Gastroesophageal sphincter (tissue), 4 donors: ENCODE results near the gene CRYL1. TPM values are rescaled to one million over a fixed set of nuclear protein-coding genes. Genes with fewer than 3 reads are reported as not detected.

Experiments
- ATAC-seq: fragments of 150-250 bp; one replicate; pipeline ENCODE4 v1.9.1; 2016; ENCODE audit warnings: mild to moderate bottlenecking, moderate library complexity
- H3K27ac ChIP-seq, 4 donors: fragments of 200-600 bp; sonication (generic) in 3 of 4; 1 replicate in 3 of 4; 2 replicates in 1 of 4; pipeline ENCODE4 v1.5.1; 2016 to 2019
- H3K27me3 ChIP-seq: fragments of 200-600 bp; sonication (generic); one replicate; pipeline ENCODE4 v1.5.1; 2019
- H3K36me3 ChIP-seq, 2 donors: fragments of 200-600 bp; sonication (generic); one replicate each; pipeline ENCODE4 v1.5.1; 2019; ENCODE audit warnings: control low read depth in 1 of 2
- H3K4me1 ChIP-seq, 3 donors: fragments of 200-600 bp; sonication (generic); 1 replicate in 2 of 3; 2 replicates in 1 of 3; pipeline ENCODE4 v1.5.1; 2016 to 2019; ENCODE audit warnings: control low read depth in 2 of 3
- H3K4me3 ChIP-seq, 2 donors: fragments of 200-600 bp; sonication (generic); one replicate each; pipeline ENCODE4 v1.5.1; 2019; ENCODE audit warnings: mild to moderate bottlenecking in 1 of 2, moderate library complexity in 1 of 2
- H3K9me3 ChIP-seq, 3 donors: fragments of 200-600 bp; sonication (generic); one replicate each; pipeline ENCODE4 v1.5.1; 2017 to 2019; ENCODE audit warnings: control low read depth in 2 of 3
- CTCF ChIP-seq, 4 experiments: fragments of 200-600 bp in 2 of 4; fragments of 450-650 bp in 2 of 4; sonication (generic) in 1 of 4; IDR thresholded peaks; one replicate each; pipeline ENCODE4 v1.5.1; 2017 to 2019; ENCODE audit warnings: antibody characterized with exemption in 4 of 4, mild to moderate bottlenecking in 2 of 4, moderate library complexity in 2 of 4
- EP300 ChIP-seq: sonication (generic); formaldehyde crosslinking; IDR thresholded peaks from one replicate; pipeline ENCODE4 v1.6.1; 2017; ENCODE audit warnings: antibody characterized with exemption, mild to moderate bottlenecking
- POLR2A ChIP-seq, 2 donors: fragments of 450-650 bp; IDR thresholded peaks; one replicate each; pipeline ENCODE4 v1.6.1; 2017; ENCODE audit warnings: antibody characterized with exemption in 2 of 2, mild to moderate bottlenecking in 2 of 2, moderate library complexity in 1 of 2
- POLR2AphosphoS5 ChIP-seq: sonication (generic); formaldehyde crosslinking; IDR thresholded peaks from one replicate; pipeline ENCODE4 v1.6.1; 2017; ENCODE audit warnings: antibody characterized with exemption
- WGBS, 2 donors: methylation state at CpG; one replicate each; pipeline ENCODE4 v1.1.5; 2018; ENCODE audit warnings: low coverage in 1 of 2; 5-methylcytosine and 5-hydroxymethylcytosine counted together
- total RNA-seq, 4 donors: library from RNA; depleted of rRNA; stranded (reverse); fragments of >200 nt; gene quantifications; one replicate each; pipeline ENCODE4 v1.1.0, GENCODE V29; 2016

Gene CRYL1
- total RNA-seq, 4 donors from 2014 or later, result 45.9 to 55.9 (median 47.0) TPM

- Histone ChIP-seq H3K27me3 (no peaks in the 10 kb centered on the region), H3K36me3 (peaks cover 0 to 12% of the 10 kb centered on the region in 2 donors), H3K9me3 (no peaks in the 10 kb centered on the region), H3K27ac (no peak overlapping the region), H3K4me1 (peaks cover 0 to 30% (median 6%) of the 10 kb centered on the region in 3 donors), H3K4me3 (no peak overlapping the region)
- 39 to 43% methylated on average over 5 to 6 of the region's 6 CpGs for WGBS, 2 donors
- TF ChIP-seq POLR2AphosphoS5 (no peak), CTCF (IDR thresholded peaks at IDR 0.05) (no peak), POLR2A (IDR thresholded peaks at IDR 0.05) (no peak), EP300 (no peak)
- peak; percentile 25 for ATAC-seq
Observed at GRCh38 chr13:20465218-20465879, 60.3 kb downstream of the CRYL1 start.

- Histone ChIP-seq H3K27me3 (no peaks in the 10 kb centered on the region), H3K9me3 (no peaks in the 10 kb centered on the region), H3K36me3 (no peaks in the 10 kb centered on the region), H3K4me1 (peaks cover 0 to 30% (median 6%) of the 10 kb centered on the region in 3 donors), H3K4me3 (no peak overlapping the region), H3K27ac (no peak overlapping the region)
- ATAC-seq, result no peak
- TF ChIP-seq EP300, result no peak
- WGBS, 2 donors, result 71 to 78% methylated on average over 5 to 8 of the region's 8 CpGs
Observed at GRCh38 chr13:20462921-20463320, 62.7 kb downstream of the CRYL1 start.

- Histone ChIP-seq H3K9me3 (no peaks in the 10 kb centered on the region), H3K4me3 (no peak overlapping the region), H3K4me1 (peaks cover 0 to 30% (median 6%) of the 10 kb centered on the region in 3 donors), H3K36me3 (no peaks in the 10 kb centered on the region), H3K27me3 (no peaks in the 10 kb centered on the region), H3K27ac (no peak overlapping the region)
- 43 to 67% methylated on average over 1 to 6 of the region's 6 CpGs for WGBS, 2 donors
- no peak for ATAC-seq
- no peak for TF ChIP-seq EP300
- no peak for TF ChIP-seq CTCF (IDR thresholded peaks at IDR 0.05)
- no peak for TF ChIP-seq POLR2AphosphoS5
- TF ChIP-seq POLR2A (IDR thresholded peaks at IDR 0.05), result no peak
Observed at GRCh38 chr13:20462533-20462915, 63.1 kb downstream of the CRYL1 start.

GRCh38 chr13:20461860-20462532 lies 63.7 kb downstream of the CRYL1 start:
- Histone ChIP-seq H3K27me3 (no peaks in the 10 kb centered on the region), H3K4me1 (peaks cover 0 to 30% (median 6%) of the 10 kb centered on the region in 3 donors), H3K4me3 (no peak overlapping the region), H3K36me3 (peaks cover 0 to under 1% of the 10 kb centered on the region in 2 donors), H3K9me3 (no peaks in the 10 kb centered on the region), H3K27ac (no peak overlapping the region)
- TF ChIP-seq POLR2AphosphoS5, result no peak
- TF ChIP-seq CTCF (IDR thresholded peaks at IDR 0.05), result no peak
- TF ChIP-seq EP300, result no peak
- TF ChIP-seq POLR2A (IDR thresholded peaks at IDR 0.05), result no peak
- no peak for ATAC-seq
- WGBS, 2 donors, result 42 to 46% methylated on average over 5 to 6 of the region's 8 CpGs

- Histone ChIP-seq H3K4me1 (peaks cover 0 to 30% (median 6%) of the 10 kb centered on the region in 3 donors), H3K27me3 (no peaks in the 10 kb centered on the region), H3K27ac (no peak overlapping the region), H3K9me3 (no peaks in the 10 kb centered on the region), H3K4me3 (no peak overlapping the region), H3K36me3 (peaks cover 0 to 3% of the 10 kb centered on the region in 2 donors)
- ATAC-seq, result no peak
- 54 to 63% methylated on average over 2 of the region's 2 CpGs for WGBS, 2 donors
- no peak for TF ChIP-seq POLR2A (IDR thresholded peaks at IDR 0.05)
- TF ChIP-seq CTCF (IDR thresholded peaks at IDR 0.05), result no peak
- TF ChIP-seq EP300, result no peak
- no peak for TF ChIP-seq POLR2AphosphoS5
Observed at GRCh38 chr13:20461481-20461859, 64.2 kb downstream of the CRYL1 start.
